HG03196 (cell line): ENCODE measurements around the gene SAP25.
"Not testable (repeated sequence)": the region's sequence is repeated elsewhere in the genome, so short reads cannot be mapped to it uniquely, and the experiment has no call there.

Experiments
- ATAC-seq: cut with Tn5 transposase; IDR thresholded peaks from one replicate; pipeline ENCODE4 v1.9.1; 2021; ENCODE audit not compliant: unreplicated experiment

The SAP25 gene

DNA sequence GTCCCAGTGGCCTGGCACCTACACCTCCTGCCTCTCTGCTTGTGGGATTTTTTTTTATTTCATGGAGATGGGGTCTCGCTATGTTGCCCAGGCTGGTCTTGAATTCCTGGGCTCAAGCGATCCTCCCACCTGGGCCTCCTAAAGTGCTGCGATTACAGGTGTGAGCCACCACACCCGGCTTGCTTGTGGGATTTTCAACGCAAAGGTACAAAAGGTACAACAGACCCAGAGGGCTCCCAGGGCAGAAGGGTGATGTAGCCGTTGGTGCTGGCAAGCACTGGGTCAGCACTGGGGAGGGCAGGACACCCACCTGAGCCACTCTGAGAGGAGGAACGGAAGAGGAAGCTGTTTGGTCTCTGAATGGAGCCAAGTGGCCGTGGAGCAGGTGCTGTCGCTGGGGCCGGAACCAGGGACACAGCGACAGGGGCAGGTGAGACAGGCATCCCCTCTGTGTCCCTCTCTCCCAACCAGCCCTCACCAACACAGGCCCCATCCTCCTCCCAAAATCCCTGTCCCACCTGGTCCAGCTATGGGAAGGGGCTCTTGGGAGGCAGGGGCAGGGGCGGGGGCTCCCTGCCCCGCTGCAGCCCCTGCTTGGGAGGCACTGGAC is 2.8 kb upstream of the SAP25 start:
- no peak for ATAC-seq

DNA sequence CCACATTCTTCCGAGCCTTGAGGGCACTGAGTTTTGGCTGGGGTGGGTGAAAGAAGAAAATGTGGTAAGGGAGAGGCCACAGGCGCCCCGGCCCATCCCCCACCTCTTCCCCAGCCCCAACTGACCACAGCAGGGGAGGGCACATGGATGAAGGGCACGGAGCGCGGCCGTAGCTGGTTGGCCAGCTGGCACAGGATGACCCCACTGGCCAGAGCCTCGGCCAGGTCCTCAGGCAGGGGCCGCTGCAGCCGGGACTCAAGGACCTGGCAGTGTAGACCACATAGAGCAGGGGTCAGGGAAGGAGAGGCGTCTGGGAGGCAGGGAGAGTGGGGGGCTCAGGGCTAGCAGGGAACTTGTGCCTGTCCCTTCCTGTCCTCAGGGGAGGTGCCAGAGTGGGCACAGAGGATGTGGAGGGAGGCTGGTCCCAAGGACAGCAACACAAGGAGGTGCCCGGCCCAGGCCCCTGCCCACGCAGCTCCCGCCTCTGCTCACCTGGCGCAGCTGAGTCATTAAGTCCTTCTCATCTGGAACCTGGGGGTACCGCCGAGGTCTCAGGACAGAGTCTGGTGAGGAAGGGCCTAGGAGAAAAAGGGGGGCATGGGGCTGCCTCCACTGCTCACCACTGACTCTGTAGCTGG is 2.2 kb upstream of the SAP25 start:
- no peak for ATAC-seq

DNA sequence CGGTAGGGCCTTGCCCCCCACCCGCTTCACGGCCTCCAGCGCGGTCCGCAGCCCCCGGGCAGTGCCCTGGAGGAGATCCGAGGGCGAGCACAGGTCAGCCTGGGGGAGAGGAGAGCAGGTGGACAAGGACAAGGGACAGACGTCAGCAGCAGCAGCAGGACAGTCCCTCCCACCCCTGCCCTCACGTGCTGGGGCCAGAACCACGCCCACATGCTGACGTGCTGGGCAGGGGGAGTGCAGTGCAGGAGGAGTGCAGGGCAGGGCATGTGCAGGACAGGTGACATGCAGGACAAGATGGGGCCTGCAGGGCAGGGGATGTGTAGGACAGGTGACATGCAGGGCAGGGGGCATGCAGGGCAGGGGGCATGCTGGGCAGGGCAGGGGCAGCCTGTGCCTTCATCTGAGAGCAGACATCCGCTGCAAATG is 1.5 kb upstream of the SAP25 start:
- no peak for ATAC-seq

DNA sequence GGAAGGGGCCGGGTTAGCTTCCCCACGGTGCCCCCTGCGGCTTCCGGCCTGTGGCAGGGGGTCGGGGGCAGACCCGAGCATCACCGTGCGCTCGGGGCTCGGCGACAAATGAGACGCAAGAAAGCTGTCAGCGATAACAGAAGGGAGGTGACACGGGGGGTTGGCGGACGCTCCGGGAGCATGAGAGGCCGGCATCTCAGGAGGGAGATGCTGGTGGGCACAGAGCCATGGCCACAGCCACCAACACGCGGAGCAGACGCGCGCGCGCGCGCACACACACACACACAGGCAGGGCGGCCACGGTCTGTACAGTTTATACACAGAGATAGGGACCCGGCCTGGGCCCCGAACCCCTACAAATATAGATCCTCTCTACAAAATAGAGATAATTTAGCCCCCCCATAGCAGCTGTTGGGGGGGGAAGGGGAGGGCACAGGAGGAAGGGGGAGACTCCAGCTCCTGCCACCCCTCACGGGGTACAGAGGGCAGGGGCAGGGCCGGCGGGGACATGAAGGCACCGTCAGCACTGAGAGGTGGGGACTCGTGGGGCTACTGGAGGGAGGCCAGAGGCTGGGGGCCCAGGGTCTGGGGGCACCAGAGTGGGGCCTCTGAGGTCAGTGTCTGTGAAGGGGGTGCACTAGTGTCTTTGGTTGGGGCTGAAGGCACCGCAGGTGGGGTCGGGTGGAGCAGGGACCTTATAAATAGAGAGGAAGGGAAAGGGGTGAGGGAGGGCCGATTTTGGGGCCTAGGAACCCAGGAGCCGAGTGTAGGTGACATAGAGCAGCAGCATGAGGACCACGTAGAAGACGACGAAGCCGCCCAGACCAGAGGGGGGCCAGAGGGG is 884 bp upstream of the SAP25 start:
- ATAC-seq, result no peak

DNA sequence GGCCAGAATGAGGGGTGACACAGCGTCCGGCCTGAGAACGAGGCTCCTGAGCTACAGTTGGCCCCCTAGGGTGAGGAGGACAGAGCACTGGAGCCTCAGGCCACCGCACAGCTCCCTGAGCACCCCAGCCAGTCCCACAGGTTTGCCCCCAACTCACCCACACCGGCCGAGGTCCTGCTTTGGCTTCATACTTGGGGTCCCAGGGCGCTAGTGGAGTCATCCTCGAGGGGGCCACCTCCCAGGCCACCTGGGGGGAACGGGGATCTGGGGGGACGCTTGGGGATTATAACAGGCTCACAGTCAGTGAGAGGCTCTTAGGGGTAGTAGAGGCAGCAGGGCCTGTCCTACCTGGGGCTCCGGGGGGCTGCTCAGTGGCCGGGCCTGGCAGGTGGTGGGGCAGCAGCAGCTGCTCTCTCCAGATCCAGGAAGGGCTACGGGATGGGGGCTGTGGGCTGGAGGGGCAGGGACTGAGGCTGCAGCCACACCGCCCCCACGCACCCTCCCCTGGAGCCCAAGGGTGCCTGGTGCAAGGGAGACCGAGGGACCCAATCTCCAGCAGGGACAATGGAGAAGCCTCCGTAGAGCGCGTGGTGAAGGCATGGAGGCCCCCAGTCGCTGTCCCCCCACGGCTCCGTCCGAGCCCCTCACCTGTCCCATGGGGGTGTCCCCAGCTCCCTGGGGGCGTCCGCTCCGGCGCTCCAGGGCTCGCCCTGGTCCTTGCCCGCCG is 588 bp downstream of the SAP25 start:
- ATAC-seq, result no peak

DNA sequence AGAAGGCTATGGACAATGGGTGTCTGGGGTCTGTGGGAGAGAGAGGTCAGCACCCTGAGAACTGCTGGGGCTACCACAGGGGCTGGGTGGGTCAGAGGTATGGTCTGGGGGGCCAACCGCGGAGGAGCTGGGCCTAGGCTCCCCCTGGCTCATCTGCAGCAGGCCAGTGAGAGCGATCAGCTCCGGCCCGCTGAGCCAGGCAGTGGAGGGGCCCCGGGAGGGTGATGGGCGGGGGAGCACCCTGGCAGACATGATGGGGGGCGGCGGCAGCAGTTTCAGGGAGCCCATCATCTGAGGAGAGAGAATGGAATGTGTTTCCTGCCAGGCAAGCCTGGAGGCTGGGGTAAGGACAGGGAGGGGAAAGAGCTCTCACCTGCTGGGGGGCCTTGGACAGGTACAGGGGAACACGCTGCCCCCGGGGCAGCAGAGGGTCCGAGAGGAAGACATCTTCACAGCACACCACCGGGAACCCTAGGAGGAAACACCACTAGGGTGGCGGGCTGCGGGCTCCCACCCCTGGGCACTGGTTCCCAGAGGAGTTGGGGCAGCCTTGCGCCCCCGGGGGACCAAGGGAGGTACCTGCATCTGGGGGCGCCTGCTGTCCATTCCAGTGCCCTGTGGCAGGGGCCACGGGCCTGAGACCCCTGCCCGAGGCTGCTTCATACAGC is 1.3 kb downstream of the SAP25 start:
- ATAC-seq, result no peak

DNA sequence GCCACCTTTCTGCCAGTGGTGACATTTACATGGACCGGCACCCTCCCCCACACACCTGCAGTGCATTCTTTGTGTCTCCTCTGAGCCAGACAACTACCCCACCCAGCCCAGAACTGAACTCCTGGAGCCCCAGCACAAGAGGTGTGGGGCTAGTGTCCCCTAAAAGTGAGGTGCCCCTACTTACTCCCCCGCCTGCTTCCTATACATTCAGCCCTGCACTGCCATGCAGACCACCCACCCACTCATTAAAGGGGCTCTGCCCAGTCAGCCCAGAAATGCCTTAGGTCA is 1.9 kb downstream of the SAP25 start:
- ATAC-seq, result no peak

DNA sequence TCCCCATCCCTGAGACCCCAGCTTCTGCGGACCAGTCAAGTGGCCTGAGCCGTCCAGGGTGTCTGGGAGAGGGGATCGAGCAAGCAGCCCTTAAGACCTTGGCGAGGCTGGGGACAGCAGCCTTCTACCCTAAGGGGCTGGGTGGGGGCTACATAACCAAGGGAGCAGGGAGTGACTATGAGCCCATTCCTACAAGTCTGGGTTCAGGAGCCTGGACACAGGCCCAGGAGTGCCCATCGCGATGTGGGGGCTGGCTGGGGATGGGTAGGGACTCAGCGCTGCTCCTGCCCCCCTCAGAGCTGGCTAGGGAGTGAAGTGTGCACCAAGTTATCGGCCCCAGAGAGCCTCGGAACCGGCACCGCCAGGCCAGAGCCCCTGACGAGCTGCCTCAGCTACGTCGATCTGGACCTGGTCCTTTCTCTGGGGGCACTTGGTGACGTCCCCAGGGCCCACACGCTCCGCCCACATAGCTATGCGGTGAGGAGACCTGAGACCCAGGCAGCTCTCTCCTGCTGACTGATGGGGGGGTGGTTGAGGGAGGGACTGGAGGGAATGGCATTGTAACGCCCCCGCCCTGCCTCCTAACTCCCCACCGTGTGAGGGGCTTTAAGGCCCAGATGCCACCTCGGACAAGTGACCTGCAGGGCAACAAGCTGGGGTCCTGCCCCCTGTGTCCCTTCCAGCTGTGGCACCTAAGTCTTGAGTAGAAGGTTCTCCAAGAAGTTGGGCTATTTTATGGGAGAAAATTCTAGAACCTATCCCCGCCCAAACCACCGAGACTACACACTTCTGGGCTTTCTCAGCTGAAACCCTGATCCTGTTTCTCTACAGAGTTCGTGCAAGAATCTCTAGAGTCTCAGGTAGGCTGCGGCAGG is 2.5 kb downstream of the SAP25 start:
- ATAC-seq, result no peak

DNA sequence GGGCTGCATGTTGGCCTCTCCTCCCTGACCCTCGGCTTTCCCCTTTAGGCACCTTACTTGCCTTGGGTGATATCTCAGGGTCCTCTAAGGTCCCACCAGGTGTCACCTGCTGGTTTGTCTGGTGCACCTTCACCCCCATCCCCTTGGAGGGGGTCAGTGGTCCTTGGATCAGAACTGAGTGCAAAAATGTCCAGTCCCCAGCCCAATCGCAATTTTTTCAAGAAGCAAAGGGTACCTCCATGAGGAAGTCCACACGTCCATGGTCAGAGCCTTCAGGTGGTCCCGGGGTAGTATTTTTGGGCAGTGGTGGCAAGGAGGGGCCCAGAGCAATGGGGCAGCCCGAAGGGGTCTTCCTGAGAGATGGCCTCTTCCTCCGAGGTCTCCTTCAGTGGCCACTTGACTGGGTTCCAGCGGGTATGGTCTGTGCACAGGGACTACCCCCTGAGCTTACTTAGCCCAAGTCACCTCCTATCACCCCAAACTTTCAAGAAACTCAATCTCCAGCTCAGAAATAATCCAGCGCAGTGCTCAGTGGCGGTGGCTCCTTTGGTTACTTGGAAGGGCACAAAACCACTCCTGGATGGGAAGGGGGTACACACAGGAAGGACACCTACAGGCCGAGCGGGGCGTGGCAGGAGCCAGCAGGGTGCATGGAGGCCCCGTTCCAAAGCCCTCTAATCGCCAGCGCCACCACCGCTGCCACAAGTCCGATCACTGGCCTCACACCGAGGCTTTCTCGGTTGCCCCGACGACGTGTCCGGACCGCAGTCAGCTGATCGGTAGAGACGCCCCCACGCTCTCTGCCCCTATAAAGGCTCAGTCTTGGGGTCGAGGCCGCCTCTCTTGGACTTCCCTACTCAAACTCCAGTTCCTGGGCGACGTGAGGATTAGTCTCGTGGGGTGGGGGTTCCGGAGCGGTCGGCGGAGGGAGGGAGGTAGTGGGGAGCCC is 4.5 kb downstream of the SAP25 start:
- no peak for ATAC-seq

DNA sequence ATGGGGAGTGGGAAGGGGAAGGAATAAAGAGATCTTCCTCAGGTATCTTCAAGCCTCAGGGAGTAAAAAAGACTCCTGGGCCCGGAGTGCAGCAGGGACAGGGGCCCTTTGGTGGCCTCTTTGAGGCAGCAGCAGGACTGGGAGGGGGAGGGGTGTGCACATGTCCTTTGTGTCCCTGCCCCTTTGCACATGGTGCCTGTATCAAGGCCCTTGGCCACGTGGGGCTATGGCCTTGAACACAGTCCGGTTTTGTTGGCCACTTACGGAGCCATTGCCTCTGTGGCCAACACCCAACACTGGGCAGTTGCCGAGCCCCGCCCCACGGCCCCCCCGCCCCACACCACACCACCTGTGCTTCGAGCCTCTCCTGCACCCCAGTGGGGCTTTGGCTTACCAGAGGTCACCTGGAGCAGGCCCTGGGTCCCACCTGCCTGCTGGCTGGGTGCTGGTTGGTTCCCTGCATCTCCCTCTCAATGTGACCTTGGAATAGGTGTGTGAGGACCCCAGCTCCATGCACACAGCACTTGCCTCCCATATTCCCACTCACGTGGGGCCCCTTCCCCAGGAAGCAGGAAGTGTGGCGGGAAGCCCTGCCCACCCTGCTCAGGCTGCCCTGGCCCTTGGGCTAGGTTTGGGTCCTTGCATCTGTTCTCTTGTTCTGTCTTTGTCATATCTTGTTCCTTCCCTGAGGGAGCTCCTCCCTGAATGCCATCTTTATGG is 5.4 kb downstream of the SAP25 start:
- no peak for ATAC-seq

DNA sequence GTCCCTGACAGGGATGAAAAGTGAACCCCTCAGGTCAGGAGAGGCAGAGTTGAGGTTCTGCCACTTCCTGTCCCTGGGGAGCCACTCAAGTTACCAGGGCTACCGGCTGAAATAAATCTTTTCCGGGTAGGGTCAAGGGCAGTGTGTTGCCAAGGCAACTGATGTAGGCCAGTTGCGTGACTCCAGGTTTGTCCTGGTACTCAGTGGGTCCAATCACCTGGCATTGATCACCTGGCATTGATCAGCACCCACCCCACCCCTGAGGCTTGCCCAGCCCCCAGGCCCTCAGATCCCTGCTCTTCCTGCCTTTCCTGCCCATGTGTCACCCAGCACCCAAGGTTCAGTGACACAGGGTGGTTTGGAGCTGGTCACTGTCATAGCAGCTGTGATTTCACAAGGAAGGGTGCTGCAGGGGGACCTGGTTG is 5.9 kb downstream of the SAP25 start:
- ATAC-seq, result no peak

DNA sequence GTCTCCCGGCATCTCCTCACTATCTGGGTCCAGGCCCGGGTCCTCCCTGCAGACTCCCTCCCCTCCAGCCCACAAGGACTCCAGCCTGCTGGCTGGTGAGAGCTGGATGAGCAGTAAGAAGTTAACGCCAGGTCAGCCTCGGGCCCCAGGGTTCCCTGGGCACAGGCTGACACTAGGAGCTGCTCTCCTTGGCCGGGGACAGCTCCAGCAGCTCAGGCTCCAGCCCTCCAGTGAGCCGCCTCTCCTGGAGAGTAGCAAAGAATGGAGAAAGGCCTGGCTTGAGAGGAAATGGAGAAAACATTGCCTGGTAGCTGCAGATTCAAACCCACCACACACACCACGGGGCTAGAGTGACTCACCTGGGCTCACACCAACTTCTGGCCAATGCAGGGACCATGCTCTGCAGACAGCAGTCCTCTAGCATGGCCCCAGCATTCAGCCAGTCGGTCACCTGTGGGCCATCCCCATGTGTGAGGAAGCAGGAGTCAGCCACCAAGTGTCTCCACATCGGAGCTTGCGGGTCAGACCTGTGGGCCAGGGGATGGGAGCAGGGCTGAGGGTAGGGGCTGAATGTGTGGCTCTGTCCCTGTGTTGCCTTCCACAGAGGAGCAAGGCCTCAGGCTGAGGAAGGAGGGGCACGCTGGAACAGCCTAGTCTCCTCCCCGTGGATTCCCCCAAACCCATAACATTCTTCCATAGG is 6.5 kb downstream of the SAP25 start:
- ATAC-seq, result no peak

DNA sequence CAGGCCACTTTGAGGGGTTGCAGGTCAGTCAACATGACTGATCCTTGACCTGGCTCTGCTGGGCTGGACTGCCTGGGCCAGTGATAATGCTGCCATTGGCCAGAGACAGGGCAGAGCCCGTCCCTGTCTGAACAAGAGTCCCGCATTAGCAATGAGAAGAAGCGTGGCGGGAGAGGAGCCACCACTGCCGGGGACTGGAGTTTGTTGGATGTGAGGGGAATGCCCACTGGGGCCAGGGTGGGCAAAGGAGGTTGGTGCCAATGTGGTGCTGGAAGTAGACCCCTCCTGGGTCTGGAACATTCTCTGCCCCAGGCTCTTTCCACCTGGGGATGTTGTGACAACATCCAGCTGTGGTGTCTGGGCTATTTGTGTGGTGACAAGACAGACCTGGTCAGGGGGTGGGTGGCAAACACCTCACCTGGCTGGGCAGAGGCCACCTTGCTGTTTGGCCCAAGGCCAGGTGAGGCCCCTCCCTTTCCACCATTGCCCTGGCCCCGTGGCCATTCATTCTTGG is 7.6 kb downstream of the SAP25 start:
- ATAC-seq, result no peak

DNA sequence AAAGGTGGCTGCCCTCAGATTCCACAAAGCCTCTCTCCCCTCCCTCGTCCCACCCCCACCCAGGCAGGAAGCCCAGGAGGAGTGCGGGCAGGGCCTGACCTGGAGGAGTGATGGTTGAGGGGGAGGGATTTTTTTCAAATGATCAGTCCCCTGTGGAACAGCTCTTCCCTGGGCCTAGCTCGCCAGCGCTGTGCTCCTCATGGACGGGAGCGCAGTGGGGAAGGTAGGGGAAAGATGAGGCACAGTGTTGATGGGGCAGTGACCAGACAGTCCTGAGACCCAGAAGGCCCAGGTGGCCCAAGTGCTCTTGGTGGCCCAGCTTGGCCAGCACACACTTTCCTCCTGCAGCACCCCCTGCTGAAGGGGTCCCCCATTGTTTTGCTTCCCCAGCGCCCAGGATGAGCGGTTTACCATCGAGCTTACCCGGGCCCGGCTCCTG is 8.5 kb downstream of the SAP25 start:
- ATAC-seq, result no peak

DNA sequence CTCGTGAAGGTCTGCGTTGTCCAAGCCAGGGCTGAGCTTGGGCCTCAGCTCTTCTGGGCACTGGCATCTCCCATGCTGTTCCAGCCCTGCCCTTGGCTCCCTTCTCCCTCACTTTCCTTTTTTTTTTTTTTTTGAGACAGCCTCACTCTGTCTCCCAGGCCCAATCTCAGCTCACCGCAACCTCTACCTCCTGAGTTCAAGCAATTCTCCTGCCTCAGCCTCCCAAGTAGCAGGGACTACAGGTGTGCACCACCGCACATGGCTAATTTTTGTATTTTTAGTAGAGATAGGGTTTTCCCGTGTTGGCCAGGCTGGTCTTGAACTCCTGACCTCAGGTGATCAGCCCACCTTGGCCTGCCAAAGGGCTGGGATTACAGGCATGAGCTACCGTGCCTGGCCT is 9.3 kb downstream of the SAP25 start:
- ATAC-seq, result not testable (repeated sequence)

DNA sequence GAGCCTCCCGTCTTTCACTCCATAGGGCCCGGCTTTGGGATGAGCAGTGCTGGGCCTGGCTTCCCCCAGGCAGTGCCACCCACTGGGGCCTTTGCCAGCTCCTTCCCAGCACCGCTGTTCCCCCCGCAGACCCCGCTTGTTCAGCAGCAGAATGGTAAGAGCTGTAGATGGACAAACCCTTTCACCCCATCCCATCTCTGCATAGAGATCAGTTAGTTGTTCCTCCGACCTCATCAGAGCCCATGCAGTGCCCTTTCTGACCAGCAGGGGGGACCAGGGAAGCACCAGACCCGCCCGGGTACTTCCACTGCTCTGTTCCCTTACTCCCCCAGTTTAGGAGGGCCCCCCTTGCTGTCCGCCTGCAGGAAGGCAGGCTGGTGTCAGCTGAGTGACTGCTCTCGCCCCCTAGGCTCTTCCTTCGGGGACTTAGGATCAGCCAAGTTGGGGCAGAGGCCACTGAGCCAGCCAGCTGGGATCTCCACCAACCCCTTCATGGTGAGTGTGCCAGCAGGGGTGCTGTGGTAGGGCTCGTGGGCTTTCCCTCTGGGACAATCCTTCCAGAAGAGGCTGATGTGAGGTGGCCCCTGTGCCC is 9.8 kb downstream of the SAP25 start:
- ATAC-seq, result no peak

DNA sequence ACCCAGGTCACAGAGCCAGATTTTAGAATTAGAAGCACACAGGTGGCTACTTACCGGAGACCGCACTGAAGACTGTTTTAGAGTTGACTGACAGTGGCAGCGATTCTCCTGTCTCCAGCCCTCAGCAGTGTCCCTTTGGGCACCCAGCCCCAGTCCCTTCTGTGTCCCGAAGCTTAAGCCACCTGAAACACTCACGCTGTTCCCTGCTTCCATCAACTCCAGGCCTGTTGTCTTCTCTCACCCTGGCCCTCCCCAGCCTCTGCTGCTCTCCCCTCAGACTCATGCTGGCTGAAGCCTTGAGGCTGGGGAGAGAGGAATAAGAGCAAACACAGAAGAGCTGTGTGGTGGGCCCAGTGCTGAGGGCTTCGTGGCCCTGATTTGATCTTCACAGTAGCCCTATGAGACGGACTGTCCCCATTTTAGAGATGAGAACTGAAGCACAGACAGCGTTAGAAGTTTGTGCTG is 10.6 kb downstream of the SAP25 start:
- ATAC-seq, result no peak
